Measurements from ENCODE around the gene CCPG1. TPM values are rescaled to one million over a fixed set of nuclear protein-coding genes. Genes with fewer than 3 reads are reported as not detected.

CCPG1 gene
- total RNA-seq, 6 experiments from 2014 or later: 28.9 to 42.5 (median 32.6) TPM

- peak; percentile 25 for DNase-seq
- TF ChIP-seq CTCF (IDR thresholded peaks at IDR 0.05): no peak
- H3K9me3 Mint-ChIP-seq: no peaks in the 10 kb centered on the region
Measured at GRCh38 chr15:55389264-55389607, 18.9 kb downstream of the CCPG1 start.

GRCh38 chr15:55387027-55387426 is 21.1 kb downstream of the CCPG1 start:
- TF ChIP-seq CTCF (IDR thresholded peaks at IDR 0.05): no peak
- Mint-ChIP-seq H3K4me1 (ENCODE audit: low read depth) (peaks cover 11% of the 10 kb centered on the region), H3K9me3 (no peaks in the 10 kb centered on the region), H3K27ac (no peak overlapping the region), H3K4me3 (no peak overlapping the region), H3K36me3 (ENCODE audit: low read depth) (peaks cover 6% of the 10 kb centered on the region; the same call in 1 of the 2 replicates), H3K27me3 (ENCODE audit: insufficient read depth) (no peaks in the 10 kb centered on the region)
- no peak for DNase-seq

More at GRCh38 chr15:55389264-55389607, 18.9 kb downstream of the CCPG1 start:
- Mint-ChIP-seq H3K27ac (peak overlapping the region; percentile 42; the same call in 1 of the 2 replicates), H3K4me3 (no peak overlapping the region; the same call in 1 of the 2 replicates), H3K4me1 (ENCODE audit: low read depth) (peaks cover 11% of the 10 kb centered on the region), H3K27me3 (ENCODE audit: insufficient read depth) (no peaks in the 10 kb centered on the region; the same call in 1 of the 2 replicates), H3K36me3 (ENCODE audit: low read depth) (no peaks in the 10 kb centered on the region)

GRCh38 chr15:55383687-55384086 is 24.5 kb downstream of the CCPG1 start:
- no peak for TF ChIP-seq CTCF (IDR thresholded peaks at IDR 0.05)
- Mint-ChIP-seq H3K9me3 (no peaks in the 10 kb centered on the region), H3K27ac (no peak overlapping the region), H3K27me3 (ENCODE audit: insufficient read depth) (no peaks in the 10 kb centered on the region), H3K4me3 (no peak overlapping the region), H3K4me1 (ENCODE audit: low read depth) (no peaks in the 10 kb centered on the region; the same call in 1 of the 2 replicates), H3K36me3 (ENCODE audit: low read depth) (peaks cover 6% of the 10 kb centered on the region; the same call in 1 of the 2 replicates)
- DNase-seq: no peak

- Mint-ChIP-seq H3K27ac (no peak overlapping the region), H3K4me1 (ENCODE audit: low read depth) (no peaks in the 10 kb centered on the region), H3K27me3 (ENCODE audit: insufficient read depth) (no peaks in the 10 kb centered on the region), H3K9me3 (no peaks in the 10 kb centered on the region), H3K4me3 (no peak overlapping the region), H3K36me3 (ENCODE audit: low read depth) (peaks cover 6% of the 10 kb centered on the region; the same call in 1 of the 2 replicates)
- no peak for DNase-seq
- no peak for TF ChIP-seq CTCF (IDR thresholded peaks at IDR 0.05)
Measured at GRCh38 chr15:55381595-55381994, 26.6 kb downstream of the CCPG1 start.

GRCh38 chr15:55379095-55379494 is 29.1 kb downstream of the CCPG1 start:
- peaks cover 6% of the 10 kb centered on the region; the same call in 1 of the 2 replicates for H3K36me3 Mint-ChIP-seq (ENCODE audit: low read depth)
- no peaks in the 10 kb centered on the region for H3K27me3 Mint-ChIP-seq (ENCODE audit: insufficient read depth)
- H3K4me1 Mint-ChIP-seq (ENCODE audit: low read depth): no peaks in the 10 kb centered on the region
- DNase-seq: no peak
- TF ChIP-seq CTCF (IDR thresholded peaks at IDR 0.05): no peak
- H3K4me3 Mint-ChIP-seq: no peak overlapping the region
- H3K27ac Mint-ChIP-seq: no peak overlapping the region
- no peaks in the 10 kb centered on the region for H3K9me3 Mint-ChIP-seq
